H9 (cell line): ENCODE data around the gene ABCA13. TPM values are rescaled to one million over a fixed set of nuclear protein-coding genes. Genes with fewer than 3 reads are reported as not detected.

ENCODE experiments used
- DNase-seq: peaks from one replicate; pipeline ENCODE4 v3.0.0-alpha.2; 2017
- H2AFZ ChIP-seq: one replicate; pipeline ENCODE4 v1.6.1; 2013; ENCODE audit warnings: mild to moderate bottlenecking, low read length, control low read depth, moderate library complexity
- H2AK5ac ChIP-seq: 2 replicates; pipeline ENCODE4 v1.6.1; 2013; ENCODE audit warnings: low read length, control low read depth, mixed read lengths; ENCODE audit not compliant: insufficient read length
- H2BK120ac ChIP-seq: one replicate; pipeline ENCODE4 v1.6.1; 2013; ENCODE audit warnings: low read depth, mild to moderate bottlenecking, low read length, control low read depth, inconsistent platforms; ENCODE audit not compliant: poor library complexity, severe bottlenecking
- H2BK12ac ChIP-seq: 2 replicates; pipeline ENCODE4 v1.6.1; 2013; ENCODE audit warnings: low read length, control low read depth, mixed read lengths, low read depth; ENCODE audit not compliant: insufficient read length
- H2BK15ac ChIP-seq: 2 replicates; pipeline ENCODE4 v1.6.1; 2013; ENCODE audit warnings: low read depth, low read length, control low read depth
- H2BK20ac ChIP-seq: one replicate; pipeline ENCODE4 v1.6.1; 2013; ENCODE audit warnings: low read depth, mild to moderate bottlenecking, low read length, control low read depth, inconsistent platforms; ENCODE audit not compliant: poor library complexity, severe bottlenecking
- H2BK5ac ChIP-seq: 2 replicates; pipeline ENCODE4 v1.6.1; 2013; ENCODE audit warnings: low read length, control low read depth, mixed read lengths; ENCODE audit not compliant: insufficient read length
- H3K14ac ChIP-seq: 2 replicates; pipeline ENCODE4 v1.6.1; 2013; ENCODE audit warnings: low read length, control low read depth; ENCODE audit not compliant: insufficient read depth
- H3K18ac ChIP-seq: 2 replicates; pipeline ENCODE4 v1.6.1; 2013; ENCODE audit warnings: low read depth, mild to moderate bottlenecking, mixed read lengths, low read length, control low read depth; ENCODE audit not compliant: insufficient read length
- H3K23ac ChIP-seq: 2 replicates; pipeline ENCODE4 v1.6.1; 2013; ENCODE audit warnings: low read length, control low read depth, mixed read lengths, low read depth; ENCODE audit not compliant: insufficient read length
- H3K23me2 ChIP-seq: 2 replicates; pipeline ENCODE4 v1.6.1; 2013; ENCODE audit warnings: low read depth, mild to moderate bottlenecking, mixed read lengths, low read length, control low read depth; ENCODE audit not compliant: insufficient read length, poor library complexity, severe bottlenecking
- H3K27ac ChIP-seq: 2 replicates; pipeline ENCODE4 v1.5.1; 2013; ENCODE audit warnings: low read length, control low read depth, mixed read lengths, low read depth; ENCODE audit not compliant: insufficient read length
- H3K27me3 ChIP-seq: 2 replicates; pipeline ENCODE4 v1.6.1; 2013; ENCODE audit warnings: low read length, control low read depth, inconsistent platforms; ENCODE audit not compliant: insufficient read depth
- H3K4ac ChIP-seq: 2 replicates; pipeline ENCODE4 v1.6.1; 2013; ENCODE audit warnings: low read depth, mild to moderate bottlenecking, control low read depth, inconsistent platforms, low read length, moderate library complexity
- H3K4me1 ChIP-seq: 2 replicates; pipeline ENCODE4 v1.6.1; 2013; ENCODE audit warnings: low read length, control low read depth, inconsistent platforms; ENCODE audit not compliant: insufficient read depth
- H3K4me2 ChIP-seq: 2 replicates; pipeline ENCODE4 v1.6.1; 2013; ENCODE audit warnings: low read length, control low read depth, mixed read lengths; ENCODE audit not compliant: insufficient read length, insufficient read depth
- H3K56ac ChIP-seq: 2 replicates; pipeline ENCODE4 v1.6.1; 2013; ENCODE audit warnings: low read depth, mild to moderate bottlenecking, mixed read lengths, low read length, control low read depth; ENCODE audit not compliant: insufficient read length
- H3K79me1 ChIP-seq: 2 replicates; pipeline ENCODE4 v1.6.1; 2013; ENCODE audit warnings: low read depth, mild to moderate bottlenecking, moderate library complexity, low read length, control low read depth, inconsistent platforms; ENCODE audit not compliant: insufficient read depth, poor library complexity, severe bottlenecking
- H3K79me2 ChIP-seq: 2 replicates; pipeline ENCODE4 v1.6.1; 2013; ENCODE audit warnings: low read length, control low read depth, inconsistent platforms; ENCODE audit not compliant: insufficient read depth
- H3K9ac ChIP-seq: 2 replicates; pipeline ENCODE4 v1.6.1; 2013; ENCODE audit warnings: low read length, control low read depth, mixed read lengths; ENCODE audit not compliant: insufficient read length; ENCODE audit errors: extremely low read depth
- H3K9me3 ChIP-seq: one replicate; pipeline ENCODE4 v1.6.1; 2013; ENCODE audit warnings: low read depth, low read length, inconsistent platforms; ENCODE audit not compliant: control insufficient read depth
- H3T11ph ChIP-seq: one replicate; pipeline ENCODE4 v1.6.1; 2013; ENCODE audit warnings: mild to moderate bottlenecking, low read length, control low read depth, inconsistent platforms
- H4K20me1 ChIP-seq: one replicate; pipeline ENCODE4 v1.6.1; 2013; ENCODE audit not compliant: control insufficient read depth, insufficient read length, insufficient read depth
- H4K5ac ChIP-seq: 2 replicates; pipeline ENCODE4 v1.6.1; 2013; ENCODE audit warnings: low read depth, mild to moderate bottlenecking, mixed read lengths, low read length, control low read depth; ENCODE audit not compliant: insufficient read length
- H4K8ac ChIP-seq: replicated peaks from 2 replicates; pipeline ENCODE4 v1.6.1; 2013; ENCODE audit warnings: low read length, control low read depth, mixed read lengths, low read depth; ENCODE audit not compliant: insufficient read length
- H4K91ac ChIP-seq: 2 replicates; pipeline ENCODE4 v1.6.1; 2013; ENCODE audit warnings: low read depth, mild to moderate bottlenecking, moderate library complexity, mixed read lengths, low read length, control low read depth; ENCODE audit not compliant: insufficient read length
- H3K27ac Mint-ChIP-seq, 3 experiments: 2 replicates in 2 of 3; 3 replicates in 1 of 3; pipeline ENCODE4 v1.8.0; 2020 to 2021; ENCODE audit warnings: mixed read lengths in 3 of 3, mild to moderate bottlenecking in 1 of 3, moderate library complexity in 1 of 3
- H3K27me3 Mint-ChIP-seq: 2 replicates; pipeline ENCODE4 v1.8.0; 2021; ENCODE audit warnings: low read depth, mild to moderate bottlenecking, moderate library complexity, mixed read lengths
- H3K36me3 Mint-ChIP-seq, 3 experiments: 2 replicates in 2 of 3; 3 replicates in 1 of 3; pipeline ENCODE4 v1.8.0; 2020 to 2021; ENCODE audit warnings: low read depth in 3 of 3, mixed read lengths in 3 of 3; ENCODE audit not compliant: insufficient read depth in 1 of 3
- H3K4me1 Mint-ChIP-seq, 2 experiments: 2 replicates each; pipeline ENCODE4 v1.8.0; 2020; ENCODE audit warnings: mixed read lengths in 2 of 2
- H3K4me3 Mint-ChIP-seq, 2 experiments: 2 replicates in 1 of 2; 3 replicates in 1 of 2; pipeline ENCODE4 v1.8.0; 2020 to 2021; ENCODE audit warnings: mild to moderate bottlenecking in 2 of 2, mixed read lengths in 2 of 2, moderate library complexity in 1 of 2
- H3K9me3 Mint-ChIP-seq, 2 experiments: 2 replicates in 1 of 2; 3 replicates in 1 of 2; pipeline ENCODE4 v1.8.0; 2020; ENCODE audit warnings: mild to moderate bottlenecking in 2 of 2, mixed read lengths in 2 of 2, moderate library complexity in 1 of 2
- WGBS: extraction: QIAGEN DNeasy Blood & Tissue Kit; methylation state at CpG from one replicate; pipeline ENCODE4 v1.1.7; 2013; ENCODE audit warnings: missing lambda C conversion rate, low lambda C conversion rate, mixed read lengths; ENCODE audit not compliant: insufficient read length; ENCODE audit errors: extremely low coverage; 5-methylcytosine and 5-hydroxymethylcytosine counted together
- total RNA-seq: library from RNA; stranded (reverse); gene quantifications from 2 replicates; pipeline ENCODE4 v1.2.1, GENCODE V29; 2021
- TF ChIP-seq, protein P1 (sequence below): fragments of 200-600 bp; sonication (generic); conservative IDR thresholded peaks from 3 replicates; pipeline ENCODE4 v1.8.0; 2021; ENCODE audit warnings: antibody characterized with exemption, mild to moderate bottlenecking

ABCA13 gene
- total RNA-seq, 1 experiment from 2014 or later, result 0.11 TPM

DNA sequence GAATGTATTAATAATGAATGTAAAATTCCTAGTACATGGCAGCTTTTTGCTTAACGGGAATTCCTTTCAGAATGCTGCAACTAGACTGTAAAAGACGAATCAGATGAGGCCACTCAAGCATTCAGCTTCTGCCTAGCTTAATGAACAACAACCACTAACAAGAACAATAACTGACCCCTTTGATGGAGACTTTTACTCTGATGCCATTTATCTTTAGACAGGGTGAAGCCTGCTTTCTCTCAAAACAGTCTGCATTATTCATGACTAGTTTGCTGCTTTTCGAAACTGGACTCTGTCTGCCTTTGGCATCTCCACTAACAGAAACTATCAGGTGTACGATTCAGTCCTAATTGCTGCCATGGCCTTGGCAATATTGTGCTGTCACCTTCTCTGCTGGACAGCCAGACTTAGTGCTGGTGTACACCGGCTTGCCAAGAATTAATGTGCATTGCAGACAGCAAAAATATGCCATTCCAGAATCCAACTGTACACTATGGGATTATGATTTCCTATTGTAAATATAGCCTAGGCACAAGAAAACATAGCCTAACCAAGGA is 457.6 kb downstream of the ABCA13 start:
- H3K4ac ChIP-seq, result no peak overlapping the region
- no peak overlapping the region for H2BK15ac ChIP-seq
- H3K9me3 Mint-ChIP-seq, result no peaks in the 10 kb centered on the region
- no peaks in the 10 kb centered on the region for H3K23me2 ChIP-seq
- DNase-seq, result no peak
- H3K18ac ChIP-seq, result no peak overlapping the region
- H3K56ac ChIP-seq, result no peak overlapping the region
- no peaks in the 10 kb centered on the region for H3K79me1 ChIP-seq
- no peaks in the 10 kb centered on the region for H4K20me1 ChIP-seq
- H3K4me2 ChIP-seq, result no peak overlapping the region
- no peak overlapping the region for H3K14ac ChIP-seq
- TF ChIP-seq, protein P1, sequence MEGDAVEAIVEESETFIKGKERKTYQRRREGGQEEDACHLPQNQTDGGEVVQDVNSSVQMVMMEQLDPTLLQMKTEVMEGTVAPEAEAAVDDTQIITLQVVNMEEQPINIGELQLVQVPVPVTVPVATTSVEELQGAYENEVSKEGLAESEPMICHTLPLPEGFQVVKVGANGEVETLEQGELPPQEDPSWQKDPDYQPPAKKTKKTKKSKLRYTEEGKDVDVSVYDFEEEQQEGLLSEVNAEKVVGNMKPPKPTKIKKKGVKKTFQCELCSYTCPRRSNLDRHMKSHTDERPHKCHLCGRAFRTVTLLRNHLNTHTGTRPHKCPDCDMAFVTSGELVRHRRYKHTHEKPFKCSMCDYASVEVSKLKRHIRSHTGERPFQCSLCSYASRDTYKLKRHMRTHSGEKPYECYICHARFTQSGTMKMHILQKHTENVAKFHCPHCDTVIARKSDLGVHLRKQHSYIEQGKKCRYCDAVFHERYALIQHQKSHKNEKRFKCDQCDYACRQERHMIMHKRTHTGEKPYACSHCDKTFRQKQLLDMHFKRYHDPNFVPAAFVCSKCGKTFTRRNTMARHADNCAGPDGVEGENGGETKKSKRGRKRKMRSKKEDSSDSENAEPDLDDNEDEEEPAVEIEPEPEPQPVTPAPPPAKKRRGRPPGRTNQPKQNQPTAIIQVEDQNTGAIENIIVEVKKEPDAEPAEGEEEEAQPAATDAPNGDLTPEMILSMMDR, result no peak
- H2AFZ ChIP-seq, result no peak overlapping the region
- H3K27ac ChIP-seq, result no peak overlapping the region
- peaks cover 0 to 2% of the 10 kb centered on the region in 2 experiments; a peak in 1 of 4 replicates for H3K4me1 Mint-ChIP-seq
- no peak overlapping the region for H2BK5ac ChIP-seq
- no peaks in the 10 kb centered on the region for H3K36me3 Mint-ChIP-seq
- no CpG with 5 or more reads among the region's 5 CpGs for WGBS
- H3K4me3 Mint-ChIP-seq, result no peak overlapping the region
- H4K8ac ChIP-seq, result no peak overlapping the region
- H3K9me3 ChIP-seq, result no peaks in the 10 kb centered on the region
- H2BK120ac ChIP-seq, result no peak overlapping the region
- no peak overlapping the region for H3K9ac ChIP-seq
- no peak overlapping the region for H3K27ac Mint-ChIP-seq
- H3K79me2 ChIP-seq, result no peaks in the 10 kb centered on the region
- H3K27me3 Mint-ChIP-seq, result no peaks in the 10 kb centered on the region
- H2BK12ac ChIP-seq, result no peak overlapping the region
- H3K27me3 ChIP-seq, result no peaks in the 10 kb centered on the region
- no peak overlapping the region for H3T11ph ChIP-seq
- H4K5ac ChIP-seq, result no peak overlapping the region
- no peak overlapping the region for H2AK5ac ChIP-seq
- no peak overlapping the region for H4K91ac ChIP-seq
- H3K23ac ChIP-seq, result no peak overlapping the region
- H3K4me1 ChIP-seq, result no peaks in the 10 kb centered on the region
- H2BK20ac ChIP-seq, result no peak overlapping the region
